ENCODE results near the gene RTN4RL1.

The RTN4RL1 gene

DNA sequence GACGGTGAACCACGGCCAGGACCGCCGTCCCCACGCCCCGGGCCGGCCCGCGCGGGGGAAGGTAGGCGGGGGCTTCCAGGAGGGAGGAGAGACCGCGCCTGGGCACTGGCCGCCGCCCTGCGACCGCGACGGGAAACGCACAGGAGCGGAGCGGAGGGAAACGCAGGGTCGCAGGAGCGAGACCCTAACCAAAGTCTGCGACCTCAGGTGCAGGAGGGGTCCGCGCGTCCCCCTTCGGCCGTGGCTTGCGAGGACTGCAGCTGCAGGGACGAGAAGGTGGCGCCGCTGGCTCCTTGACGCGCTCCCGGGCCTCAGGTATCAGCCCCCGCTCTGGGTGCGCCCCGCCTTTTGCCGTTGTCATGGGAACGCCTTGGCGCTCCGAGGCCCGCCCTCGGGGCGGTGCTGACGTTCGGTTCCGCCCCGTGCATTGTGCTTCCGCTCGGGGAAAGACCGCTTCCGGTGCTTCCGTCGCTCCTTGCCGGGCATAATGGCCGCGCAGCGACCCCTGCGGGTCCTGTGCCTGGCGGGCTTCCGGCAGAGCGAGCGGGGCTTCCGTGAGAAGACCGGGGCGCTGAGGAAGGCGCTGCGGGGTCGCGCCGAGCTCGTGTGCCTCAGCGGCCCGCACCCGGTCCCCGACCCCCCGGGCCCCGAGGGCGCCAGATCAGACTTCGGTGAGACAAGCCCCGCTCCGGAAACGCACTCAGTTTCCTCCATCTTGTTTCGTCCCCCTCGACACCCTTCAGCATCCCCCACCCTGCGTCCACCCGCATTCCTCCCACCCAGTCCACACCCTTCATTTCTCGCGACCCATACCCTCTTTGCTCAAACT is 16.6 kb upstream of the RTN4RL1 start, which contains the start of gene OVCA2 (continued):
- TF ChIP-seq, protein P1, sequence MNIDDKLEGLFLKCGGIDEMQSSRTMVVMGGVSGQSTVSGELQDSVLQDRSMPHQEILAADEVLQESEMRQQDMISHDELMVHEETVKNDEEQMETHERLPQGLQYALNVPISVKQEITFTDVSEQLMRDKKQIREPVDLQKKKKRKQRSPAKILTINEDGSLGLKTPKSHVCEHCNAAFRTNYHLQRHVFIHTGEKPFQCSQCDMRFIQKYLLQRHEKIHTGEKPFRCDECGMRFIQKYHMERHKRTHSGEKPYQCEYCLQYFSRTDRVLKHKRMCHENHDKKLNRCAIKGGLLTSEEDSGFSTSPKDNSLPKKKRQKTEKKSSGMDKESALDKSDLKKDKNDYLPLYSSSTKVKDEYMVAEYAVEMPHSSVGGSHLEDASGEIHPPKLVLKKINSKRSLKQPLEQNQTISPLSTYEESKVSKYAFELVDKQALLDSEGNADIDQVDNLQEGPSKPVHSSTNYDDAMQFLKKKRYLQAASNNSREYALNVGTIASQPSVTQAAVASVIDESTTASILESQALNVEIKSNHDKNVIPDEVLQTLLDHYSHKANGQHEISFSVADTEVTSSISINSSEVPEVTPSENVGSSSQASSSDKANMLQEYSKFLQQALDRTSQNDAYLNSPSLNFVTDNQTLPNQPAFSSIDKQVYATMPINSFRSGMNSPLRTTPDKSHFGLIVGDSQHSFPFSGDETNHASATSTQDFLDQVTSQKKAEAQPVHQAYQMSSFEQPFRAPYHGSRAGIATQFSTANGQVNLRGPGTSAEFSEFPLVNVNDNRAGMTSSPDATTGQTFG (tag by site-specific recombination; IDR thresholded peaks at IDR 0.05; ENCODE audit: borderline replicate concordance) = no peak
- no peak for TF ChIP-seq ZNF549 (tag by site-specific recombination; IDR thresholded peaks at IDR 0.05)
- TF ChIP-seq ZNF426 (tag by site-specific recombination; IDR thresholded peaks at IDR 0.05) = no peak
- no peak for TF ChIP-seq ZNF404 (tag by site-specific recombination; IDR thresholded peaks at IDR 0.05)
- TF ChIP-seq BCL11A (tag by site-specific recombination; IDR thresholded peaks at IDR 0.05; ENCODE audit: low read depth) = no peak
- no peak for TF ChIP-seq ZNF654 (tag by site-specific recombination; IDR thresholded peaks at IDR 0.05; ENCODE audit: low read depth)
- TF ChIP-seq ZBTB44 (tag by site-specific recombination; IDR thresholded peaks at IDR 0.05) = peak; percentile 35; the same call in 1 of the 2 replicates
- TF ChIP-seq KLF10 (tag by site-specific recombination; IDR thresholded peaks at IDR 0.05) = 0 out of 2 replicates have a peak, but pooled peaks have one; percentile 37
- peak; percentile 89 for TF ChIP-seq ZBTB20 (tag by site-specific recombination; IDR thresholded peaks at IDR 0.05)
- TF ChIP-seq, protein P2, sequence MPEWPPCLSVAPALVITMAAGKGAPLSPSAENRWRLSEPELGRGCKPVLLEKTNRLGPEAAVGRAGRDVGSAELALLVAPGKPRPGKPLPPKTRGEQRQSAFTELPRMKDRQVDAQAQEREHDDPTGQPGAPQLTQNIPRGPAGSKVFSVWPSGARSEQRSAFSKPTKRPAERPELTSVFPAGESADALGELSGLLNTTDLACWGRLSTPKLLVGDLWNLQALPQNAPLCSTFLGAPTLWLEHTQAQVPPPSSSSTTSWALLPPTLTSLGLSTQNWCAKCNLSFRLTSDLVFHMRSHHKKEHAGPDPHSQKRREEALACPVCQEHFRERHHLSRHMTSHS (tag by site-specific recombination; IDR thresholded peaks at IDR 0.05) = no peak
- peak; percentile 88 for TF ChIP-seq CTCF (tag by site-specific recombination; IDR thresholded peaks at IDR 0.05)
- TF ChIP-seq ZBTB17 (tag by site-specific recombination; IDR thresholded peaks at IDR 0.05) = peak; percentile 74
- no peak for TF ChIP-seq GLI4 (tag by site-specific recombination; IDR thresholded peaks at IDR 0.05)
- TF ChIP-seq ZNF791 (tag by site-specific recombination; IDR thresholded peaks at IDR 0.05) = no peak
- peak; percentile 99 for TF ChIP-seq SP3 (tag by site-specific recombination; IDR thresholded peaks at IDR 0.05)
- no peak for TF ChIP-seq HOXA7 (CRISPR knock-in tag; IDR thresholded peaks at IDR 0.05; ENCODE audit: borderline replicate concordance)
- peak; percentile 72 for TF ChIP-seq ZNF2 (tag by site-specific recombination; IDR thresholded peaks at IDR 0.05)
- peak; percentile 74 for TF ChIP-seq ZFHX2 (tag by site-specific recombination; conservative IDR thresholded peaks at IDR 0.05)
- TF ChIP-seq ZBTB1 (tag by site-specific recombination; IDR thresholded peaks at IDR 0.05) = peak; percentile 74; the same call in 1 of the 2 replicates
- no peak for TF ChIP-seq ZNF48 (tag by site-specific recombination; IDR thresholded peaks at IDR 0.05)
- TF ChIP-seq ZNF473 (tag by site-specific recombination; IDR thresholded peaks at IDR 0.05) = no peak
- TF ChIP-seq, protein P3, sequence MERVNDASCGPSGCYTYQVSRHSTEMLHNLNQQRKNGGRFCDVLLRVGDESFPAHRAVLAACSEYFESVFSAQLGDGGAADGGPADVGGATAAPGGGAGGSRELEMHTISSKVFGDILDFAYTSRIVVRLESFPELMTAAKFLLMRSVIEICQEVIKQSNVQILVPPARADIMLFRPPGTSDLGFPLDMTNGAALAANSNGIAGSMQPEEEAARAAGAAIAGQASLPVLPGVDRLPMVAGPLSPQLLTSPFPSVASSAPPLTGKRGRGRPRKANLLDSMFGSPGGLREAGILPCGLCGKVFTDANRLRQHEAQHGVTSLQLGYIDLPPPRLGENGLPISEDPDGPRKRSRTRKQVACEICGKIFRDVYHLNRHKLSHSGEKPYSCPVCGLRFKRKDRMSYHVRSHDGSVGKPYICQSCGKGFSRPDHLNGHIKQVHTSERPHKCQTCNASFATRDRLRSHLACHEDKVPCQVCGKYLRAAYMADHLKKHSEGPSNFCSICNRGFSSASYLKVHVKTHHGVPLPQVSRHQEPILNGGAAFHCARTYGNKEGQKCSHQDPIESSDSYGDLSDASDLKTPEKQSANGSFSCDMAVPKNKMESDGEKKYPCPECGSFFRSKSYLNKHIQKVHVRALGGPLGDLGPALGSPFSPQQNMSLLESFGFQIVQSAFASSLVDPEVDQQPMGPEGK (tag by site-specific recombination; IDR thresholded peaks at IDR 0.05) = peak; percentile 95; the same call in 1 of the 2 replicates
- TF ChIP-seq ZNF521 (tag by site-specific recombination; IDR thresholded peaks at IDR 0.05) = no peak
- TF ChIP-seq ZNF138 (tag by site-specific recombination; IDR thresholded peaks at IDR 0.05; ENCODE audit: borderline replicate concordance) = no peak
- TF ChIP-seq ZNF23 (tag by site-specific recombination; IDR thresholded peaks at IDR 0.05; ENCODE audit: borderline replicate concordance) = no peak
- TF ChIP-seq, protein P4, sequence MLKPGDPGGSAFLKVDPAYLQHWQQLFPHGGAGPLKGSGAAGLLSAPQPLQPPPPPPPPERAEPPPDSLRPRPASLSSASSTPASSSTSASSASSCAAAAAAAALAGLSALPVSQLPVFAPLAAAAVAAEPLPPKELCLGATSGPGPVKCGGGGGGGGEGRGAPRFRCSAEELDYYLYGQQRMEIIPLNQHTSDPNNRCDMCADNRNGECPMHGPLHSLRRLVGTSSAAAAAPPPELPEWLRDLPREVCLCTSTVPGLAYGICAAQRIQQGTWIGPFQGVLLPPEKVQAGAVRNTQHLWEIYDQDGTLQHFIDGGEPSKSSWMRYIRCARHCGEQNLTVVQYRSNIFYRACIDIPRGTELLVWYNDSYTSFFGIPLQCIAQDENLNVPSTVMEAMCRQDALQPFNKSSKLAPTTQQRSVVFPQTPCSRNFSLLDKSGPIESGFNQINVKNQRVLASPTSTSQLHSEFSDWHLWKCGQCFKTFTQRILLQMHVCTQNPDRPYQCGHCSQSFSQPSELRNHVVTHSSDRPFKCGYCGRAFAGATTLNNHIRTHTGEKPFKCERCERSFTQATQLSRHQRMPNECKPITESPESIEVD (tag by site-specific recombination; IDR thresholded peaks at IDR 0.05) = no peak
- TF ChIP-seq ZNF18 (tag by site-specific recombination; IDR thresholded peaks at IDR 0.05) = no peak

Data from HEK293 (cell line).